ENCODE measurements around the gene NCAM1.

NCAM1 gene

DNA sequence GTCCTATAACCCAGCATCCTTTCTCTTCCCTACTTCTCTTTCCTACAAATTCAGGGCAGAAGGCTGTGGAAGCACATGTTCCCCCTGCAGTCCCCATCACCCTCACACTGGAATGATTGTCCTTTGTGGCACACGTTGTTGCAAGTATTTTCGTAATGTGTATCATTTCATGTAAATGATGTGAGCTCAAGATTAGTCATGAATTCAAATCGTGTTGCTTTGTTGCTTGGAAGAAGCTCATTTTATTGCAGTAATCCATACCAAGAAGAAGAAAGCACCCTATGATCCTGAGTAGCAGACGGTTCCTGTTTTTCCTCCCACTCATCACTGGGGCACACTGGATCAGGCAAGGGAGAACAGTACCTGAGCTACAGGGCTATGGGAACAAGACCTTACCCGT is 173.4 kb downstream of the NCAM1 start:
- DNase-seq = no peak

DNA sequence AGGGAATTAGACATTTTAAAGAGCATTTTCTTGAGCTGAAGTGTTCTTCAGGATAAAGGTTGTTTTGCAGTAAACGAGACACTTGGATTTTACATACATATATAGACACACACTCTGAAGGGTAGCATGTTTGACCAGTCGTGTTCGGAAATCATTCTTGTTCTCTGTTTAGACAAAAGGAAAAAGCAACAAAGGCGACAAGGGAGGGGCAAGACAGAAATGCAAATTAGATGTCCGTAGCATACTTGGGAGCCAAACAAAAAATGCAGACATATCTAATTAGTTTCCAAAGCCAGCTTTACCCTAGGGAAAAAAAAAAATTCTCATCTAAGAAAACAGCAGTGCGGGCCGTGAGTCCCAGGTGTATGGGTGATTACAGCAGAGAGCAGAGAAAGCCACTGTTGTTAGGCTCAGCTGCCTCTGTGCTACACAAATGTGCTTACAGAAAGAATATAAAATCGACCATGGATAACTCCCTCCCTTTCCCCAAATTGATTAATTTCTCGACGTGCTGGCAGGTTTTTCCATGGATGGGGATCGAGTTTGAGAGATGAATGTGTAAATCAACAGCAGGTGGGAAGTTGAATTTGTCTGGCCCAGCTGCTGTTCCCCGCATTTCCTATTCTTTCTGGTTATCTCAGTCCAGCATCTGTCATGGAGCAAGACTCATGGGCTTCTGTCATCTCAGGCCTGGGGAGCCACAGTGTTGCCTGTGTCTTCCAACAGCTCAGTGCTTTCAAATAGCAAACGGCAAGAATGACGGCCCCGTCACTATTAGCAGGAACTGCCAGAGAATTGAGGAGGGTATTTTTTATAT is 176.7 kb downstream of the NCAM1 start:
- DNase-seq = peak in 1 of 2 experiments; percentile 16

- DNase-seq = no peak
Measured at GRCh38 chr11:113138731-113139130, 177.5 kb downstream of the NCAM1 start.

DNA sequence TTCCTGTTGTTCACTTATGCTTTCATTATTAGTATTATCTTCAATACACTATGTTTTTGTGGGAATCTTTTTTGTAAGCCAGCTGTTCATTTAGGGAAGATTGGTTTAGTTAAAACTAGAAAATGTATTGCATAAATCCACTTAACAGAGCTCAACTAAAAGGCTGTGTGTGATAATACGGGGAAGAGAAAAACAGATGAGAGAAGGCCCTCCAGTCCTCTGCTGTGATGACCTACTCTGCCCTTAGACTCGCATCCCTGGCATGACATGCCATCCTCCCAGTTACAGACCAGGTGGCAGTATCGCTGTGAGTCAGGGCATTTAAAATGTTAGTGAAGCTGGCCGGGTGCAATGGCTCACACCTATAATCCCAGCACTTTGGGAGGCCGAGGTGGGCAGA is 179.8 kb downstream of the NCAM1 start:
- no peak for DNase-seq

DNA sequence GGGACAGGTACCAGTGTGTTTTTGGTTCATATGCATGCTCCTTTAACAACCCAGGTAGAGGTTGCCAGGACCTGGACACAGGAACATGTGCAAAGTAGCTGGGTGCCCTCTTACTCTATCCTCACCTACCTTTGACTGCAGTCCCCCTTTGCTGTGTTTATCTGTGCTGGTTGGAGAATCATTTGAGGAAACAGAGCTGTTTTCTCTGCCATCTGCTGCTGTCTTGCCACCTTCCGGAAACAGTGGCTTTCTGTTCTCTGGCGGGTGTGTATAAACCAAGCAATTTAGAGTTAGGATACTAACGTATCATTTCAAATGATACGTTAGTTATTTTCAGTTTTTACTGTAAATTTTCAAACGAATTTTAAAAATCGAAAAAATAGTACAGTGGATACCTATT is 181.3 kb downstream of the NCAM1 start:
- no peak for DNase-seq

- peak in 1 of 2 experiments; percentile 20 for DNase-seq
Measured at GRCh38 chr11:113147249-113147648, 186.0 kb downstream of the NCAM1 start.

DNA sequence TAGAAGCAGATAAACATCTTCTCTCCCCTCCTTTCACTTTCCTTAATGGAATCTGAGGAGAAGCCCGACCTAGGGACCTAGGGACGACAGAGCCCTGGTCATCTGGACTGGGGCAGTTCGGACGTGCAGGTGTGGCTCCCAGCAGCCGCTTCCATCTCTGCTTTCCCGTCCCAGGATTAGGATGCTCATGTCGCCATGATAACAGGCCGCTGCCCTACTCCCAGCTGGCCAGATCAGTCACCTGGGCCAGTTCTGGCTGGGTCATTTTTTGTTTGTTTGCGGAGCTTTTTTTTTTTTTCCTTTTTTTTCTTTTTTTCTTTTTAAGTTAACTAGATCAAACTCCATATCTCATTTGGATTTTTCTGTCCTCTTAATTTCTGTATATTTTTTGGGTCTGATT is 186.9 kb downstream of the NCAM1 start:
- DNase-seq = no peak

DNA sequence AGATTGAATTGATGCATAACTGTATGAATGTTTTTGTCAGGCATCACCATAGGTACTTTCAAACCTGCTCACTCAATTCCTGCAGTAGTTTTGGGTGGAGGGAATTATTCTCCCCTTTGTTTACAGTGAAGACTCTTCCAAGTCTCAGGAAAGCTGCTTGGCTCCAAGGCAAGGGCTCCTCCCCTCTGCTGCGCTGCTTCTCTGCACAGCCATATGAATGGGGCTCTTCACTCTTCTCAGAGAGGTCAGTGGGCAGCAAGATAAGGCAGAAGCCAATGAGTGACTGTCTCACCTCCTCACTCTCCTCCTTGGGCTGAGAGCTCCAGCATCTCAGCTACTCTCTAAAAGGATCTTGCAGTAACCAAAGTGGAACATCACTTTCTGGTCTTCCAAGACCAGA is 187.4 kb downstream of the NCAM1 start:
- no peak for DNase-seq

DNA sequence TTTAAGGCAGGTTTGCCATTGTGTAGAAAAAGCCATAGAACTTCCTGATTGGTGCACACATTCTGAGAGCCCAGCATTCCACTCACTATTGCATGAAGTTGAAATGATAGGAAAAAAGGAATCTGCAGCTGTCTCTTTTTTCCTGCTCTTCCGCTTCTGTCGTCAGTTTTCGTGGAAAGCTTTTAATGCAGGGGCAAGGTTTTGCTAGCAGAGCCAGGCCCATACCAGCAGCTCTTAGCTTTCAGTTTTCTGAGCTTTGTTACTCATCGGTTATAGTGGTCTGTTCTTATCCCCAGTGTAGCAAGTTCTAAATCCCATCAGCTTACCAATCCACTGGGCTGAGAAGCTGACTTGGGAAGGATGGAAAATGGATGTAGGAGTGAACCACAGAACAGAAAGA is 190.3 kb downstream of the NCAM1 start:
- no peak for DNase-seq

DNA sequence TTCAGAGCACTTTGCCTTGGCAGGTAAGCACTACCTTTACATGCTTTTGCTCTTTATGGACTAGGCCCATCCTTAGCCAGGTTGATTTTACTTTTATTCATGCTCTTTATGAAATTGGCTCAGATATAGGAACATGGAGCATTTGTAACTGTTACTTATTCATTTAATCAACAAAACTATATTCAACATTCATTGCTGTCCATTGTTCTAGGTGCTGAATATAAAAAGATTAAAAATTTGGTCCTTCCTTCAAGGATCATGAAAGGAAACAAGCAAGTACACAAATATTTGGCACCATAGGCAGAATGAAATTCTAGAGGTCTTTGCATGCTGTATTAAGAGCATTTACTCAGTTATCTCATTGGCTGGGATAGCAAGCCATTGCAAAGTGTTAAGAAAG is 191.3 kb downstream of the NCAM1 start:
- no peak for DNase-seq

DNA sequence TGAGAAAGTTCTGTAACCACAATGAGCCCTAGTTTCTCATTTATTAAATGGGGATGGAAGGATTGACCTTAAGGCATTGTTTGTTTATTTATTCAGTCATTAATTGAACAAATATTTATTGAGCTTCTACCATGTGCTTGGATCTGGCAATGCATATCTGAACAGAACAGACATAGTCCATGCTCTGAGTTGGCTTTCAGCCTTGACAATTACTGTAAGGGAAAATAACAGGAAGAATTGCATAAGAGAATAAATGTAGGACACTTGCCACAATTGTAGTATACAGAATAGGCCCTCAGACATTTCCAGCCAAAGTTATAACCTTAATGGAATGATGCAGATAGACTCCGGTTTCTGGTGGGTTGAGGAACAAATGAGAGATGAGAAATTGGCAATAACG is 192.6 kb downstream of the NCAM1 start:
- no peak for DNase-seq

- DNase-seq = peak in 1 of 2 experiments; percentile 33
Measured at GRCh38 chr11:113159988-113160807, 199.0 kb downstream of the NCAM1 start.

GRCh38 chr11:113160808-113161124 is 199.5 kb downstream of the NCAM1 start:
- DNase-seq = no peak

GRCh38 chr11:113161711-113162591 is 200.7 kb downstream of the NCAM1 start:
- peak; percentile 38 to 76 for DNase-seq

DNA sequence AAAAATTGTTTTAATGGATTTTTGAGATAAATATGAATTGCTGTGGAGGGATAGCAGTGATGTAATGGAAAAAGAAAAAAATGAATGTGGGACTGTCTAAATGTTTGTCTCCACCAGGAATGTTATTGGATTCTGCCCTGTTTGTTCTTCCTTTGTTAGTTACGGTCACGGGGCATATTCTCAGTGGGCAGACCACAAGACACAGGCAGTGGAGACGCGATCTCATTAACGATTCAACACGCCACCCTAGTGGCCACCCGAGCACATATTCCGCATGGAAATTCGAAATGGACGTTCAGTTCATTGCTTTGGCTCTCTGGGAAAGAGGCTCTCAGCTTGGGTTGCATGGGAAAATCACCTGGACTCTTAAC is 201.4 kb downstream of the NCAM1 start:
- DNase-seq = no peak

GRCh38 chr11:113163291-113164030 is 202.2 kb downstream of the NCAM1 start:
- no peak for DNase-seq

DNA sequence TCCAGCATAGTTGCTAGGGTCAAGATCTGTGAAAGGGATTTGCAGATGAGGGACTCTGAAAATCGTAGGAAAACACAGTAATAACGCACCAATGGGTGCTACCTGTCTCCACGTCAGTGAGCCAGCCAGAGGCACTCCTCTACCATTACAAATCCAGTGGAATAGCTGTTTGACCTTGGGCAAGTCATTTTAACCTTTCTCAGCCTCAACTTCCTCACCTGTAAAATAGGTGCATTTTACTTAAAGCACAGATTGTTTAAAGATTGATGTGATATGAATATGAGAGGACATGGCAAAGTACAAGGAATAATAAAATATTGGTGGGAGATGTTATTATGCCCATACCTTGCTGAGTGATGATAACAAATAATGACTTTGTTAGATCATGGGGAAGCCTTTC is 205.1 kb downstream of the NCAM1 start:
- no peak for DNase-seq

GRCh38 chr11:113167599-113167998 is 206.4 kb downstream of the NCAM1 start:
- no peak for DNase-seq

GRCh38 chr11:113168354-113169342 is 207.4 kb downstream of the NCAM1 start:
- no peak for DNase-seq

GRCh38 chr11:113172382-113172951 is 211.2 kb downstream of the NCAM1 start:
- DNase-seq = no peak

GRCh38 chr11:113173126-113173525 is 211.9 kb downstream of the NCAM1 start:
- no peak for DNase-seq

Measured in NCI-H446 (cell line).